Gastrocnemius medialis (tissue), 4 donors: ENCODE measurements around the gene PTGR2. TPM values are rescaled to one million over a fixed set of nuclear protein-coding genes. Genes with fewer than 3 reads are reported as not detected.
"Not testable (repeated sequence)": the region's sequence is repeated elsewhere in the genome, so short reads cannot be mapped to it uniquely, and the experiment has no call there.

Experiments used
- ATAC-seq, 2 donors: fragments of 150-250 bp; one replicate each; pipeline ENCODE4 v1.9.1; 2016
- DNase-seq, 2 donors: peaks; one replicate each; pipeline ENCODE4 v3.0.0-alpha.2; 2019
- H3K27ac ChIP-seq, 4 donors: fragments of 200-600 bp; sonication (generic); 1 replicate in 1 of 4; 2 replicates in 3 of 4; pipeline ENCODE4 v1.5.1; 2016 to 2018; ENCODE audit warnings: mild to moderate bottlenecking in 2 of 4, moderate library complexity in 1 of 4
- H3K27me3 ChIP-seq, 3 donors: fragments of 200-600 bp; sonication (generic) in 2 of 3; 1 replicate in 1 of 3; 2 replicates in 2 of 3; pipeline versions ENCODE4 v1.5.1 to v1.6.0; 2016 to 2019; ENCODE audit warnings: mild to moderate bottlenecking in 1 of 3, moderate library complexity in 1 of 3
- H3K36me3 ChIP-seq, 2 donors: fragments of 200-600 bp; sonication (generic) in 1 of 2; one replicate each; pipeline ENCODE4 v1.5.1; 2017 to 2018
- H3K4me1 ChIP-seq, 2 donors: fragments of 200-600 bp; sonication (generic) in 1 of 2; one replicate each; pipeline ENCODE4 v1.5.1; 2016 to 2017; ENCODE audit warnings: mild to moderate bottlenecking in 2 of 2
- H3K4me3 ChIP-seq, 4 donors: fragments of 200-600 bp; sonication (generic) in 3 of 4; 1 replicate in 1 of 4; 2 replicates in 3 of 4; pipeline ENCODE4 v1.5.1; 2016 to 2019; ENCODE audit warnings: mild to moderate bottlenecking in 2 of 4
- H3K9me3 ChIP-seq, 3 donors: fragments of 200-600 bp; sonication (generic) in 2 of 3; 1 replicate in 1 of 3; 2 replicates in 2 of 3; pipeline ENCODE4 v1.5.1; 2016 to 2019
- POLR2A ChIP-seq, 2 donors: fragments of 450-650 bp; IDR thresholded peaks; one replicate each; pipeline ENCODE4 v1.6.1; 2017; ENCODE audit warnings: antibody characterized with exemption in 2 of 2, mild to moderate bottlenecking in 2 of 2, moderate library complexity in 2 of 2
- in situ Hi-C, 4 donors: fragments of 200-750 bp; cut with MboI; loops; one replicate each; pipeline versions ENCODE4 v1.15.0 to v1.8.0; 2017; ENCODE audit warnings: low sequenced_read_pairs in 4 of 4
- intact Hi-C: fragments of 100-400 bp; cut with DNase I; formaldehyde crosslinking; loops from one replicate; pipeline ENCODE4 v1.15.1; 2023; ENCODE audit warnings: low total_unique reads
- total RNA-seq, 4 donors: library from RNA; depleted of rRNA; stranded (reverse); fragments of >200 nt; gene quantifications; one replicate each; pipeline versions ENCODE4 v1.1.0 to v1.2.3, GENCODE V29; 2016
- TF ChIP-seq, protein P1 (sequence below), 5 experiments: fragments of 450-650 bp in 3 of 5; fragments of 200-600 bp in 2 of 5; sonication (generic) in 2 of 5; IDR thresholded peaks in 4 of 5; conservative IDR thresholded peaks in 1 of 5; 1 replicate in 4 of 5; 2 replicates in 1 of 5; pipeline ENCODE4 v1.5.1; 2016 to 2019; ENCODE audit warnings: antibody characterized with exemption in 5 of 5, mild to moderate bottlenecking in 3 of 5, moderate library complexity in 3 of 5

Gene PTGR2
- total RNA-seq, 4 donors from 2014 or later = 5.6 to 15.7 (median 9.9) TPM

DNA sequence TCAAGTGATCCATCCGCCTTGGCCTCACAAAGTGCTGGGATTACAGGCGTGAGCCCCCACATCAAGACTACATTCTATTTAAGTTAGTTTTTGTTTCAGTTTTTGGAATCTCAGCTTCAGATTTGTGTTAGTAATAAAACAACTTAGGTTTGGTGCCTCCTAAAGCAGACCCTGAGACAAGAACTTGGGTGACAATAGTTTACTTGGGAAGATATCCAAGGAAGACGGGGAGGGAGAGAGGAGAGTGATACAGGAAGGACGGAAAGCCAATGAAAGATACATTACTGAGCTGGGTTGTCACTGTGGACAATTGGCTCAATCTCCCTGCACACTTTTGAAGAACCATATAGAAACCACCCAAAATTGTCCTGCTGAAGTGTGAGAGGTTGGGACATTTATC, 22.6 kb upstream of the PTGR2 start:
- H3K27ac ChIP-seq = no peak overlapping the region

DNA sequence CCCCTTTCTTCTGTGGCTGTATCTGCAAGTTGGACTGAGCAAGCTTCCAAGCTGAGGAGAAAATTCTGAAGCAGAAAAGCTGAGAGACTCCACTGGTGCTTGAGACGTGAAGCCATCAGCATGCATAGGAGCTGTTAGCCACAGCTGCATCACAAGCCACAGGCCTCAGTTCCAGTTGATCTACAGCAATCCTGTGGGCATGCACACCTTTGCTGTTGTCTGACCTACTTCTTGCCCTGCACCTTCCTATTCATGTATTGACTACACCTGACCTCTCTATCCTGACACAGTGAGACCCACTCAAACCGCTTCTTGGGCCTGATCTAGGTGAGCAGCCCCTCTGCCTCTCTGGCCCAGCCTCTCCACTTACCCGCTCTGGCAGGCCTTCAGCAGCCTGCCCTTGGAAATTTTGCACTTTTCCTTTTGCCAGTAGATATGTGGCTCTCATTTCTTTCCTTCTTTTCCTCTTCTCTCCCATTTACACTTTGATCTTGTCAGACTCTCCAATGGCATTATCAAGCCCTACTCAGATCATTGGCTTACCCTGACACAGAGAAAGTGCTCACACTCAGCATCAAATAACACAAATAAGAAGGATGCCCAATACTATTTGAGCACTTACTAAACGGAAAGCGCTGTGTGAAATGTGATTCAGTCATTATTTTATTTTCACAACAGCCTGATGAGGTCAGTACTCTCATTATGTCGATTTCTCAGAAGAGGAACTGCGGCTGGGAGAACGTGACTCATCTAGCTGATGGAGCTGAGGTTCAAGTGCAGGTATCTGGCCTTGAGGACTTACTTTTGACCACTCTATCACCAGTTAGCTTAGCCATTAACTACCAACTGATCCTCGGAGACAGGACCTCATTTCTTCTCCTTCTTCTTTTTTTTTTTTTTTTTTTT, 21.9 kb upstream of the PTGR2 start:
- DNase-seq = no peak
- no peak for ATAC-seq
- intact Hi-C loops = no loop called here

More for the DNA sequence above, 22.6 kb upstream of the PTGR2 start:
- ATAC-seq (no peak), DNase-seq (no peak)
- in situ Hi-C loops (loop anchor here (5.0 to 25.0 kb wide), 4 partner anchors 94 to 317 kb away; no protein-coding TSS in a partner anchor), intact Hi-C loops (no loop called here)
- TF ChIP-seq, protein P1, sequence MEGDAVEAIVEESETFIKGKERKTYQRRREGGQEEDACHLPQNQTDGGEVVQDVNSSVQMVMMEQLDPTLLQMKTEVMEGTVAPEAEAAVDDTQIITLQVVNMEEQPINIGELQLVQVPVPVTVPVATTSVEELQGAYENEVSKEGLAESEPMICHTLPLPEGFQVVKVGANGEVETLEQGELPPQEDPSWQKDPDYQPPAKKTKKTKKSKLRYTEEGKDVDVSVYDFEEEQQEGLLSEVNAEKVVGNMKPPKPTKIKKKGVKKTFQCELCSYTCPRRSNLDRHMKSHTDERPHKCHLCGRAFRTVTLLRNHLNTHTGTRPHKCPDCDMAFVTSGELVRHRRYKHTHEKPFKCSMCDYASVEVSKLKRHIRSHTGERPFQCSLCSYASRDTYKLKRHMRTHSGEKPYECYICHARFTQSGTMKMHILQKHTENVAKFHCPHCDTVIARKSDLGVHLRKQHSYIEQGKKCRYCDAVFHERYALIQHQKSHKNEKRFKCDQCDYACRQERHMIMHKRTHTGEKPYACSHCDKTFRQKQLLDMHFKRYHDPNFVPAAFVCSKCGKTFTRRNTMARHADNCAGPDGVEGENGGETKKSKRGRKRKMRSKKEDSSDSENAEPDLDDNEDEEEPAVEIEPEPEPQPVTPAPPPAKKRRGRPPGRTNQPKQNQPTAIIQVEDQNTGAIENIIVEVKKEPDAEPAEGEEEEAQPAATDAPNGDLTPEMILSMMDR (IDR thresholded peaks at IDR 0.05 in 4 of 5, conservative IDR thresholded peaks at IDR 0.05 in 1 of 5) = no peak
- H3K4me1 ChIP-seq = peaks cover 3 to 7% of the 10 kb centered on the region in 2 donors
- no peaks in the 10 kb centered on the region for H3K9me3 ChIP-seq
- no peak overlapping the region for H3K4me3 ChIP-seq
- no peaks in the 10 kb centered on the region for H3K27me3 ChIP-seq
- no peaks in the 10 kb centered on the region for H3K36me3 ChIP-seq

DNA sequence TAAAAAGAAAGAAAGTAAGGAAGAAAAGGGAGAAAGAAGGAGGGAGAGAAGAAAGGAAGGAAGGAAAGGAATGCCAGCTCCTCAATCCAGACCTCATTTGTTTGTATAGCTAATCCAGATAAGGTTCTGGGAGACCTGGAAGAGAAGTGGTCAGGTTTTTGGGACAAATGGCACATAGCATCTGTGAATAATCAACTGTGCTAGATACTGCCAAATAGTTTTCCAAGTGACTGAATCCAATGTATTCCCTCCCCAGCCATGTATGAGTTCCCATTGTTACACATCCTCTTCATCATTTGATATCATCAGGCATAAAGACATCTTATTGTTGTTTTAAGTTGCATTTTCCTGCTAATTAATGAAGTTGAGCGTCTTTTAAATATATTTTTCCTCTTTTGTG, 18.6 kb upstream of the PTGR2 start:
- TF ChIP-seq, protein P1 (IDR thresholded peaks at IDR 0.05 in 4 of 5, conservative IDR thresholded peaks at IDR 0.05 in 1 of 5) = no peak
- TF ChIP-seq POLR2A (IDR thresholded peaks at IDR 0.05) = no peak
- in situ Hi-C loops (loop anchor here in 1 of 4 donors (25.0 kb wide), 1 partner anchor 321 kb away; no protein-coding TSS in a partner anchor), intact Hi-C loops (no loop called here)
- no peaks in the 10 kb centered on the region for H3K27me3 ChIP-seq
- DNase-seq (no peak), ATAC-seq (no peak)
- H3K4me1 ChIP-seq = no peaks in the 10 kb centered on the region
- no peaks in the 10 kb centered on the region for H3K36me3 ChIP-seq
- H3K27ac ChIP-seq = no peak overlapping the region
- no peaks in the 10 kb centered on the region for H3K9me3 ChIP-seq
- no peak overlapping the region for H3K4me3 ChIP-seq

More for the DNA sequence above, 21.9 kb upstream of the PTGR2 start:
- in situ Hi-C loops = loop anchor here (5.0 to 25.0 kb wide), 4 partner anchors 95 to 317 kb away; no protein-coding TSS in a partner anchor
- no peaks in the 10 kb centered on the region for H3K36me3 ChIP-seq
- TF ChIP-seq POLR2A (IDR thresholded peaks at IDR 0.05) = no peak
- TF ChIP-seq, protein P1 (IDR thresholded peaks at IDR 0.05 in 4 of 5, conservative IDR thresholded peaks at IDR 0.05 in 1 of 5) = no peak
- H3K4me1 ChIP-seq = peaks cover 3 to 7% of the 10 kb centered on the region in 2 donors
- H3K9me3 ChIP-seq = no peaks in the 10 kb centered on the region
- H3K27ac ChIP-seq = no peak overlapping the region
- no peaks in the 10 kb centered on the region for H3K27me3 ChIP-seq
- no peak overlapping the region for H3K4me3 ChIP-seq

DNA sequence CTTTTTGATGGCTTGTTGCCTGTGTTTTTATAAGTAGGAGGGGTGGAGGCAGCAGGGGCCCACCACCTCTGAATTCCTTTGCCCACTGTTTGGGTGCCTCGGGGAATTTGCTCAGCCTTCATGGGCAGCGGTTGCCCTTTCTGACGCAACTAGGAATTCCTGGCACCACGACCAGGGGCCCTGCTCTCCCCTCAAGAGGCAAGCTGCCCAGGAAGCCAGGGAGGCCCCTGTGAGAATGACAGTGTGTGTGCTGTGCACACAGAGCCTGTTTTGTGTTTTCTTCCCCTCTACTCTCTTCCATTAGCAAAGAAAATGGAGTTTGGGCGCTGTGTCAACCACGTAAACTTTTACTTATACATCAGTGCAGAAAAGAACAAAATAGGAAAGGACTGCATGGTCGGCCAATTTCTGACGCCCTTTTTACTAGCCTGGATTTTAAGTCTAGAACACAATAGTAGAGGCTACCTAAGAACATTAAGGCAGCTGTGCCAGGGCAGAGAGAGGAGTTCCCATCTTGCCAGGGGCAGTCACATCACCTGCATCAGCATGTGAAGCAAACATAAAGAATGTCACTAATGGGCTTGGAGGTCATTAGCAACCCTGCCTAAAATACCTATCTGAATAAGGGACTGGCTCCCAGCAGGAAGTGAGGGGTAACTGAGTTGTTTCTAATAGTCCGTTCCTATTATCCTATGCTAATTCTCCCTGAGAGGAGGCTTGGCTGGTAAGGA, 17.9 kb upstream of the PTGR2 start:
- TF ChIP-seq POLR2A (IDR thresholded peaks at IDR 0.05) = no peak
- Histone ChIP-seq H3K4me1 (no peaks in the 10 kb centered on the region), H3K36me3 (no peaks in the 10 kb centered on the region), H3K27ac (no peak overlapping the region), H3K9me3 (no peaks in the 10 kb centered on the region), H3K4me3 (no peak overlapping the region), H3K27me3 (no peaks in the 10 kb centered on the region)
- intact Hi-C loops = no loop called here
- ATAC-seq (no peak), DNase-seq (no peak)
- in situ Hi-C loops = loop anchor here in 1 of 4 donors (25.0 kb wide), 1 partner anchor 321 kb away; no protein-coding TSS in a partner anchor

DNA sequence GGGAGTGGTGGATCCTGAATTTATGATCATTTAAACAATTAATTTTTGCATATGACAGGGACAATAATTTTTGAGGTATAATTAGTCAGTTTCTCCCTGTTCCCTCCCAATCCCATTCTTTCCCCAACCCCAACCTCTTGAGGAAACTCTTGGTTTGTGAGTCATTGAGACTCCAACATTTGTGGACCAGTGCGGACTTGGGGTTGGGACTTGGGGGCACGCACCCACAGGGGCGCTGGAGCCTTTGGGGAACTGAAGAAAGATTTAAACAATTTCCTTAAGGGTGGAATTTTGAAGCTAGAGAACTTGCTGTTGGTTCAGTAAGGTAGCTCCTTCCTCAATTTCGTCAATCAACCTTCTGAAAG, 17.4 kb upstream of the PTGR2 start:
- no peak overlapping the region for H3K4me3 ChIP-seq
- H3K9me3 ChIP-seq = no peaks in the 10 kb centered on the region
- H3K27ac ChIP-seq = no peak overlapping the region
- in situ Hi-C loops (loop anchor here in 1 of 4 donors (25.0 kb wide), 1 partner anchor 322 kb away; no protein-coding TSS in a partner anchor), intact Hi-C loops (no loop called here)
- ATAC-seq (no peak), DNase-seq (no peak)
- H3K4me1 ChIP-seq = no peaks in the 10 kb centered on the region
- H3K27me3 ChIP-seq = no peaks in the 10 kb centered on the region
- TF ChIP-seq, protein P1 (IDR thresholded peaks at IDR 0.05 in 4 of 5, conservative IDR thresholded peaks at IDR 0.05 in 1 of 5) = no peak
- no peak for TF ChIP-seq POLR2A (IDR thresholded peaks at IDR 0.05)
- no peaks in the 10 kb centered on the region for H3K36me3 ChIP-seq

DNA sequence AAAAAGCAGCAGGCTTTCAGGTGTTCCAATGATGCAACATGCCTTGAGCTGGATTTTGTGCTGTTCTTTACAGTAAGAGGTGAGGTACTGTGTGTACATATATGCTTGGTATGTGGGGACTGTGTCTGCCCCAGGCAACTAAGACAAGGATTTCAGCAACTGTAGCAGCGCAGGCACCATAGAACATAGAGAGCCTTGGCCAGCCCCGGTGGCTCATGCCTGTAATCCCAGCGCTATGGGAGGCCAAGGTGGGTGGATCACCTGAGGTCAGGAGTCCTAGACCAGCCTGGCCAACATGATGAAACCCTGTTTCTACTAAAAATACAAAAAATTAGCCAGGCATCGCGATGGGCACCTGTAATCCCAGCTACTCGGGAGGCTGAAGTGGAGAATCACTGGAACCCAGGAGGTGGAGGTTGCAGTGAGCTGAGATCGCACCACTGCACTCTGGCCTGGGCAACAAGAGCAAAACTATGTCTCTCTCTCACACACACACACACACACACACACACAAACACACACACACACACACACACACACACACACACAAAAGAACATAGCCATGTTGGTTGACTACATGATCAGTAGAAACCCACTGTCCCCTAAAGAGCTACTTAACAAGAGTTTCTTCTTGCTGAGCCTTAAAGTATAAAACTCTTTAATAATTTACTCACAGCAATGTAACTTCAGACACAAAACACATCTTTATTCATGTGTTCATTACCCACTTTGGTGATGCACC, 13.2 kb upstream of the PTGR2 start:
- H3K4me1 ChIP-seq, H3K27me3 ChIP-seq, intact Hi-C loops, H3K27ac ChIP-seq, ATAC-seq, DNase-seq, H3K36me3 ChIP-seq, H3K4me3 ChIP-seq, H3K9me3 ChIP-seq: not testable (repeated sequence)
- in situ Hi-C loops = loop anchor here in 1 of 4 donors (25.0 kb wide), 1 partner anchor 326 kb away; no protein-coding TSS in a partner anchor
